Naive thymus-derived CD4-positive, alpha-beta T cell (primary cell): ENCODE measurements around the gene IDE. TPM values are rescaled to one million over a fixed set of nuclear protein-coding genes. Genes with fewer than 3 reads are reported as not detected.
A peak's percentile ranks its signal among the peaks of the same experiment; 100 is the strongest.

Experiments
- ATAC-seq: fragments of 150-1000 bp; cut with Tn5 transposase; 2 replicates; pipeline ENCODE4 v1.10.0; 2021; ENCODE audit warnings: mild to moderate bottlenecking, moderate library complexity
- CTCF ChIA-PET: fragments of 350-600 bp; sonication (Branson Sonifier 250); formaldehyde crosslinking; loops from one replicate; lab custom pipeline; 2021; ENCODE audit warnings: antibody characterized with exemption; lab: Charles Lee
- POLR2A ChIA-PET: fragments of 350-600 bp; sonication (Branson Sonifier 250); formaldehyde crosslinking; loops from one replicate; lab custom pipeline; 2021; ENCODE audit warnings: antibody characterized with exemption, inconsistent platforms; lab: Charles Lee
- DNase-seq, 9 donors: peaks; one replicate each; pipeline versions ENCODE4 v3.0.0 to v3.0.0-alpha.2; 2020 to 2022; ENCODE audit warnings: mixed read lengths in 1 of 9
- H3K27ac ChIP-seq: one replicate; pipeline ENCODE4 v1.7.0; 2013; ENCODE audit warnings: mild to moderate bottlenecking, low read depth, low read length, moderate library complexity
- H3K27me3 ChIP-seq, 2 donors: one replicate each; pipeline ENCODE4 v1.7.0; 2013; ENCODE audit warnings: low read length in 2 of 2, mild to moderate bottlenecking in 2 of 2, moderate library complexity in 2 of 2; ENCODE audit not compliant: control insufficient read depth in 2 of 2, insufficient read depth in 2 of 2
- H3K36me3 ChIP-seq, 3 experiments: 1 replicate in 2 of 3; 2 replicates in 1 of 3; pipeline ENCODE4 v1.7.0; 2013; ENCODE audit warnings: low read length in 3 of 3, mild to moderate bottlenecking in 3 of 3, moderate library complexity in 1 of 3; ENCODE audit not compliant: insufficient read depth in 3 of 3, control insufficient read depth in 2 of 3
- H3K4me1 ChIP-seq, 2 donors: one replicate each; pipeline ENCODE4 v1.7.0; 2013; ENCODE audit warnings: low read length in 2 of 2, mild to moderate bottlenecking in 2 of 2, moderate library complexity in 1 of 2; ENCODE audit not compliant: control insufficient read depth in 2 of 2, insufficient read depth in 2 of 2
- H3K4me3 ChIP-seq: 2 replicates; pipeline ENCODE4 v1.7.0; 2013; ENCODE audit warnings: mild to moderate bottlenecking, low read length
- H3K9me3 ChIP-seq, 3 experiments: 1 replicate in 2 of 3; 2 replicates in 1 of 3; pipeline ENCODE4 v1.7.0; 2013; ENCODE audit warnings: low read length in 3 of 3; ENCODE audit not compliant: control insufficient read depth in 2 of 3
- H3K27ac Mint-ChIP-seq, 9 donors: one replicate each; pipeline ENCODE4 v1.8.0; 2020 to 2022; ENCODE audit warnings: mixed read lengths in 9 of 9, mild to moderate bottlenecking in 8 of 9, moderate library complexity in 5 of 9, inconsistent platforms in 2 of 9
- H3K27me3 Mint-ChIP-seq, 5 donors: one replicate each; pipeline ENCODE4 v1.8.0; 2021 to 2022; ENCODE audit warnings: mixed read lengths in 5 of 5, mild to moderate bottlenecking in 1 of 5
- H3K36me3 Mint-ChIP-seq, 5 donors: one replicate each; pipeline ENCODE4 v1.8.0; 2020 to 2022; ENCODE audit warnings: mixed read lengths in 5 of 5, mild to moderate bottlenecking in 3 of 5, inconsistent platforms in 1 of 5
- H3K4me1 Mint-ChIP-seq, 7 donors: one replicate each; pipeline ENCODE4 v1.8.0; 2020 to 2022; ENCODE audit warnings: mixed read lengths in 7 of 7, mild to moderate bottlenecking in 3 of 7, inconsistent platforms in 1 of 7
- H3K4me3 Mint-ChIP-seq, 10 donors: one replicate each; pipeline ENCODE4 v1.8.0; 2020 to 2022; ENCODE audit warnings: mild to moderate bottlenecking in 10 of 10, mixed read lengths in 10 of 10, moderate library complexity in 6 of 10, inconsistent platforms in 2 of 10
- H3K9me3 Mint-ChIP-seq, 11 donors: one replicate each; pipeline ENCODE4 v1.8.0; 2020 to 2022; ENCODE audit warnings: mixed read lengths in 11 of 11, mild to moderate bottlenecking in 4 of 11, inconsistent platforms in 1 of 11, moderate library complexity in 1 of 11
- intact Hi-C, 2 donors: fragments of 100-400 bp; cut with micrococcal nuclease; formaldehyde crosslinking; loops; one replicate each; pipeline ENCODE4 v1.15.1; 2023
- polyA plus RNA-seq, 2 donors: library from polyadenylated mRNA; unstranded; fragments of 300-500 nt; fragmentation: Illumina TruSeq; gene quantifications; one replicate each; pipeline ENCODE4 v1.2.3, GENCODE V29; 2021
- total RNA-seq, 6 experiments: library from RNA in 5 of 6; stranded (reverse) in 5 of 6; gene quantifications; 1 replicate in 5 of 6; 2 replicates in 1 of 6; pipeline ENCODE4 v1.2.3 and lab custom pipeline; 2021 to 2026

Gene IDE
- total and polyA plus RNA-seq, 7 experiments from 2014 or later, result 11.2 to 36.7 (median 27.4) TPM

- Mint-ChIP-seq H3K27ac (peak overlapping the region in 3 of 9 donors; percentile 46 to 64 (median 54)), H3K4me1 (peaks cover 7 to 9% (median 8%) of the 10 kb centered on the region in 7 donors), H3K9me3 (no peaks in the 10 kb centered on the region), H3K4me3 (no peak overlapping the region), H3K36me3 (peaks cover 2 to 16% (median 5%) of the 10 kb centered on the region in 5 donors), H3K27me3 (no peaks in the 10 kb centered on the region)
- Histone ChIP-seq H3K4me1 (peaks cover 0 to 7% of the 10 kb centered on the region in 2 donors), H3K27ac (no peak overlapping the region), H3K4me3 (no peak overlapping the region), H3K9me3 (no peaks in the 10 kb centered on the region), H3K36me3 (peaks cover 0 to 7% (median 0%) of the 10 kb centered on the region in 3 experiments), H3K27me3 (no peaks in the 10 kb centered on the region)
- peak; percentile 18 to 74 (median 64) for DNase-seq
- POLR2A ChIA-PET, result interaction anchor here (0.5 to 1.6 kb wide), 6 partner anchors 11 to 94 kb away, joined by 3 to 12 read pairs (median 4); partner anchors contain the start of genes IDE and KIF11
- peak; percentile 98 for ATAC-seq
- CTCF ChIA-PET, result interaction anchor here (0.5 to 2.2 kb wide), 12 partner anchors 10 to 588 kb away, joined by 3 to 61 read pairs (median 3); partner anchors contain the start of gene IDE
- intact Hi-C loops, result loop anchor here (1.0 to 10.0 kb wide), 8 partner anchors 57 to 432 kb away; partner anchors contain the start of genes IDE (in 2 of the 2) and KIF11 (in 1 of the 2)
Observed at GRCh38 chr10:92517034-92517655, 56.7 kb downstream of the IDE start.

- no peaks in the 10 kb centered on the region for H3K27me3 ChIP-seq
- no peaks in the 10 kb centered on the region for H3K27me3 Mint-ChIP-seq
- intact Hi-C loops, result no loop called here
- H3K9me3 ChIP-seq, result no peaks in the 10 kb centered on the region
- ATAC-seq, result no peak
- H3K4me3 Mint-ChIP-seq, result no peak overlapping the region
- DNase-seq, result no peak
- peaks cover 7 to 47% (median 23%) of the 10 kb centered on the region in 5 donors for H3K36me3 Mint-ChIP-seq
- POLR2A ChIA-PET, result no interaction called here
- no peak overlapping the region for H3K27ac ChIP-seq
- H3K9me3 Mint-ChIP-seq, result no peaks in the 10 kb centered on the region
- H3K27ac Mint-ChIP-seq, result no peak overlapping the region
- H3K36me3 ChIP-seq, result peaks cover 0 to 40% (median 0%) of the 10 kb centered on the region in 3 experiments
- CTCF ChIA-PET, result interaction anchor here (0.8 to 1.2 kb wide), 2 partner anchors 63 to 66 kb away, joined by 3 read pairs; no protein-coding TSS in a partner anchor
- H3K4me1 ChIP-seq, result no peaks in the 10 kb centered on the region
- no peaks in the 10 kb centered on the region for H3K4me1 Mint-ChIP-seq
- no peak overlapping the region for H3K4me3 ChIP-seq
Observed at GRCh38 chr10:92508866-92509265, 65.0 kb downstream of the IDE start.

DNA sequence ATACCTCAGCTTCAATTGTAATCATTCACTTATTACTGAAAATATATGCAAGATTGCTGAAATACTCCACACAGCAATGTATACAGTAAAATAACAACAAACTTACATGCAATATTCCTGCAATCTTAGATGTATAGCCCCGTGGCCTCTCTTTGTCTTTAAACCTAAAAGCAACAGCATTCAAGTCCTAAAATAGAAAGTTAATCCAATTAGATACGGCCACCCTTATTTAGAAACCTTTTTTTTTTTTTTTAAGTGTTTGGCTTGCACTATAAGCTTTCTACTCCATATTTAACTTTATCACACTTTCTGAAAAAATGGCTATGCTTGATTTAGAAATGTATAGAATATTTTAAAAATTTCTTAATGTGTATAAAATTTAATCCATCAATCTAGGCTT is 67.6 kb downstream of the IDE start:
- ChIA-PET POLR2A (no interaction called here), CTCF (no interaction called here)
- Mint-ChIP-seq H3K36me3 (peaks cover 5 to 47% (median 25%) of the 10 kb centered on the region in 5 donors), H3K4me1 (no peaks in the 10 kb centered on the region), H3K4me3 (no peak overlapping the region), H3K27ac (no peak overlapping the region), H3K27me3 (no peaks in the 10 kb centered on the region), H3K9me3 (no peaks in the 10 kb centered on the region)
- Histone ChIP-seq H3K4me1 (no peaks in the 10 kb centered on the region), H3K27me3 (no peaks in the 10 kb centered on the region), H3K9me3 (no peaks in the 10 kb centered on the region), H3K4me3 (no peak overlapping the region), H3K36me3 (peaks cover 0 to 38% (median 0%) of the 10 kb centered on the region in 3 experiments), H3K27ac (no peak overlapping the region)
- ATAC-seq (no peak), DNase-seq (no peak)
- intact Hi-C loops, result no loop called here

DNA sequence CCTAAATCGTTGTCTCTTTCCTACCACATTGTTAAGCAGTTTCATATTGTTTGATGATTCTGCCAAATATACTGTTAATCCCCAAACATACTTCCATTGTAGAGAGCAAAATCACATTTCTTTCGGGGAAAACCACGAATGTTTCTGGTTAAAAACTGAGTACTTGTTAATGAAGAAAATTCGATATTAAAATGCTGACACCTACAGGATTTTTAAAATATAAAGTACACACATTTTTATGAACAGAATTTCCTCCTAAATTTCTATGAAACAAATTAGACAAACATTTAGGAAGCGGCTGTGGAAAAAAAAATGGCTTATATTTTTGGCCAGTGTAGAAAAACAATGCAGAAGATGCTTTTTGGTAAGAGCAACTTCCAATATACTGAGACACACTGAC is 68.8 kb downstream of the IDE start:
- Histone ChIP-seq H3K4me3 (no peak overlapping the region), H3K36me3 (peaks cover 0 to 38% (median 0%) of the 10 kb centered on the region in 3 experiments), H3K27ac (no peak overlapping the region), H3K27me3 (no peaks in the 10 kb centered on the region), H3K9me3 (no peaks in the 10 kb centered on the region), H3K4me1 (no peaks in the 10 kb centered on the region)
- Mint-ChIP-seq H3K27ac (no peak overlapping the region), H3K4me3 (no peak overlapping the region), H3K9me3 (no peaks in the 10 kb centered on the region), H3K4me1 (peaks cover 0 to 1% (median 0%) of the 10 kb centered on the region in 7 donors), H3K27me3 (no peaks in the 10 kb centered on the region), H3K36me3 (peaks cover 10 to 52% (median 31%) of the 10 kb centered on the region in 5 donors)
- ATAC-seq (no peak), DNase-seq (no peak)
- intact Hi-C loops, result no loop called here
- POLR2A ChIA-PET, result no interaction called here
- CTCF ChIA-PET, result no interaction called here

- Mint-ChIP-seq H3K36me3 (peaks cover 5 to 44% (median 25%) of the 10 kb centered on the region in 5 donors), H3K27me3 (no peaks in the 10 kb centered on the region), H3K4me3 (no peak overlapping the region), H3K9me3 (no peaks in the 10 kb centered on the region), H3K4me1 (peaks cover 0 to 1% (median 0%) of the 10 kb centered on the region in 7 donors), H3K27ac (no peak overlapping the region)
- ChIA-PET CTCF (no interaction called here), POLR2A (no interaction called here)
- no peaks in the 10 kb centered on the region for H3K9me3 ChIP-seq
- no peaks in the 10 kb centered on the region for H3K4me1 ChIP-seq
- H3K36me3 ChIP-seq, result peaks cover 0 to 16% (median 0%) of the 10 kb centered on the region in 3 experiments
- no peak for DNase-seq
- intact Hi-C loops, result no loop called here
- no peaks in the 10 kb centered on the region for H3K27me3 ChIP-seq
- no peak overlapping the region for H3K4me3 ChIP-seq
- H3K27ac ChIP-seq, result no peak overlapping the region
- ATAC-seq, result no peak
Observed at GRCh38 chr10:92502296-92502808, 71.5 kb downstream of the IDE start.

DNA sequence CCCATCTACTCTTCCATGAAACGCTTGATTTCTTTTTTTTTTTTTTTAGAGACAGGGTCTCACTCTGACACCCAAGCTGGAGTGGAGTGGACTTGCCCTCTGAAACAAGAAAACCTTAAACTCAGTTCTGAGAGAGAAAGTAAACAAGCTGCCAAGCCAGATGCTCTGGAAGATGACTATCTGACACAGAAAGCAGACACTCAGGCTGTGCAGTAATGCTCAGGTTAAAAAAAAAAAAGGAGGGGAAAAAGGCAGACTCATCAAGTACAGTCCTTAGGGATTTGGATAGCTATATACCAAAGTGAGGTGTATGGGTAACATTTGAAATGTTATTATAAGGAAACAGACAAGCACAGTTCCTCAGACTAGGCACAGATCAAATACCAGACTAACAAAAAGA is 80.5 kb downstream of the IDE start:
- Histone ChIP-seq H3K27ac (no peak overlapping the region), H3K36me3 (peaks cover 0 to 19% (median 10%) of the 10 kb centered on the region in 3 experiments), H3K27me3 (no peaks in the 10 kb centered on the region), H3K4me1 (no peaks in the 10 kb centered on the region), H3K4me3 (no peak overlapping the region), H3K9me3 (no peaks in the 10 kb centered on the region)
- Mint-ChIP-seq H3K27me3 (no peaks in the 10 kb centered on the region), H3K27ac (peak overlapping the region in 1 of 9 donors; percentile 54), H3K9me3 (no peaks in the 10 kb centered on the region), H3K36me3 (peaks cover 7 to 52% (median 29%) of the 10 kb centered on the region in 5 donors), H3K4me1 (peaks cover 0 to 2% (median 0%) of the 10 kb centered on the region in 7 donors), H3K4me3 (no peak overlapping the region)
- ChIA-PET CTCF (interaction anchor here (0.6 kb wide), 1 partner anchor 19 kb away, joined by 3 read pairs; no protein-coding TSS in a partner anchor), POLR2A (no interaction called here)
- DNase-seq, result no peak
- intact Hi-C loops, result no loop called here
- ATAC-seq, result no peak
